Measurements from ENCODE around the gene COX17. TPM values are rescaled to one million over a fixed set of nuclear protein-coding genes. Genes with fewer than 3 reads are reported as not detected.
"Not testable (repeated sequence)": the region's sequence is repeated elsewhere in the genome, so short reads cannot be mapped to it uniquely, and the experiment has no call there.

COX17 gene
- total and polyA plus RNA-seq, 2 experiments from 2014 or later, result 56.8 to 146 TPM

- TF ChIP-seq CTCF (IDR thresholded peaks at IDR 0.05; ENCODE audit: low read depth, low read length), result peak; percentile 39
- DNase-seq (ENCODE audit: low read depth in 1 of 2, low spot score in 1 of 2), result peak; percentile 49 to 65
- H3K4me3 ChIP-seq, result no peak overlapping the region
These were observed 4.1 kb upstream of the COX17 start for GRCh38 chr3:119681279-119681678.

GRCh38 chr3:119679874-119680273, 2.7 kb upstream of the COX17 start:
- Histone ChIP-seq H3K27me3 (no peaks in the 10 kb centered on the region), H3K9me3 (ENCODE audit: low read depth) (no peaks in the 10 kb centered on the region), H3K4me1 (ENCODE audit: low read depth) (peaks cover 9% of the 10 kb centered on the region), H3K27ac (peak overlapping the region; percentile 83), H3K36me3 (no peaks in the 10 kb centered on the region), H3K4me3 (no peak overlapping the region)
- no peak for TF ChIP-seq CTCF (IDR thresholded peaks at IDR 0.05; ENCODE audit: low read depth, low read length)
- DNase-seq (ENCODE audit: low read depth in 1 of 2, low spot score in 1 of 2), result no peak

More at GRCh38 chr3:119681279-119681678, 4.1 kb upstream of the COX17 start:
- no peaks in the 10 kb centered on the region for H3K27me3 ChIP-seq
- no peaks in the 10 kb centered on the region for H3K4me1 ChIP-seq (ENCODE audit: low read depth)
- no peaks in the 10 kb centered on the region for H3K9me3 ChIP-seq (ENCODE audit: low read depth)
- H3K36me3 ChIP-seq, result no peaks in the 10 kb centered on the region
- no peak overlapping the region for H3K27ac ChIP-seq

GRCh38 chr3:119678209-119678608, 1.0 kb upstream of the COX17 start:
- H3K9me3 ChIP-seq (ENCODE audit: low read depth); H3K27ac ChIP-seq; H3K36me3 ChIP-seq; H3K4me3 ChIP-seq; H3K27me3 ChIP-seq; DNase-seq (ENCODE audit: low read depth in 1 of 2, low spot score in 1 of 2): not testable (repeated sequence)
- H3K4me1 ChIP-seq (ENCODE audit: low read depth), result peaks cover 13% of the 10 kb centered on the region

GRCh38 chr3:119677641-119677934, 382 bp upstream of the COX17 start:
- DNase-seq (ENCODE audit: low read depth in 1 of 2, low spot score in 1 of 2), result no peak
- TF ChIP-seq CTCF (IDR thresholded peaks at IDR 0.05; ENCODE audit: low read depth, low read length), result no peak
- no peaks in the 10 kb centered on the region for H3K27me3 ChIP-seq
- peaks cover 18% of the 10 kb centered on the region for H3K4me1 ChIP-seq (ENCODE audit: low read depth)
- peak overlapping the region; percentile 94 for H3K27ac ChIP-seq
- no peaks in the 10 kb centered on the region for H3K9me3 ChIP-seq (ENCODE audit: low read depth)
- H3K36me3 ChIP-seq, result peaks cover 8% of the 10 kb centered on the region
- peak overlapping the region; percentile 63 for H3K4me3 ChIP-seq

- Histone ChIP-seq H3K9me3 (ENCODE audit: low read depth) (no peaks in the 10 kb centered on the region), H3K27ac (peak overlapping the region; percentile 94), H3K36me3 (peaks cover 17% of the 10 kb centered on the region), H3K27me3 (no peaks in the 10 kb centered on the region), H3K4me3 (peak overlapping the region; percentile 63), H3K4me1 (ENCODE audit: low read depth) (peaks cover 32% of the 10 kb centered on the region)
- no peak for DNase-seq (ENCODE audit: low read depth in 1 of 2, low spot score in 1 of 2)
- TF ChIP-seq CTCF (IDR thresholded peaks at IDR 0.05; ENCODE audit: low read depth, low read length), result no peak
These were observed 1.2 kb downstream of the COX17 start for GRCh38 chr3:119676020-119676419.

- Histone ChIP-seq H3K27me3 (no peaks in the 10 kb centered on the region), H3K4me1 (ENCODE audit: low read depth) (peaks cover 34% of the 10 kb centered on the region), H3K27ac (peak overlapping the region; percentile 94), H3K4me3 (peak overlapping the region; percentile 63), H3K36me3 (peaks cover 17% of the 10 kb centered on the region), H3K9me3 (ENCODE audit: low read depth) (no peaks in the 10 kb centered on the region)
- TF ChIP-seq CTCF (IDR thresholded peaks at IDR 0.05; ENCODE audit: low read depth, low read length), result no peak
- DNase-seq (ENCODE audit: low read depth in 1 of 2, low spot score in 1 of 2), result no peak
These were observed 1.9 kb downstream of the COX17 start for GRCh38 chr3:119675188-119675874.
